Activated effector memory CD4-positive, alpha-beta T cell treated with anti-CD3 and anti-CD28 coated beads, Interleukin-2, amount 50 U/mL, for 16 hours (primary cell): Measurements from ENCODE around the gene ZBTB17.
"Not testable (repeated sequence)": the region's sequence is repeated elsewhere in the genome, so short reads cannot be mapped to it uniquely, and the experiment has no call there.

ENCODE experiments used
- DNase-seq: peaks from one replicate; pipeline ENCODE4 v3.0.0-alpha.2; 2020

Gene ZBTB17

GRCh38 chr1:16011936-16012589 is 36.2 kb upstream of the ZBTB17 start:
- DNase-seq = no peak

- no peak for DNase-seq
Observed at GRCh38 chr1:16010837-16011236, 34.9 kb upstream of the ZBTB17 start.

GRCh38 chr1:16009678-16010077 is 33.8 kb upstream of the ZBTB17 start:
- DNase-seq = no peak

- DNase-seq = peak; percentile 91
Observed at GRCh38 chr1:16009030-16009460, 33.1 kb upstream of the ZBTB17 start.

GRCh38 chr1:16007671-16008341 is 31.9 kb upstream of the ZBTB17 start:
- DNase-seq = no peak

GRCh38 chr1:16006552-16007485 is 30.9 kb upstream of the ZBTB17 start:
- no peak for DNase-seq

GRCh38 chr1:16006010-16006409 is 30.1 kb upstream of the ZBTB17 start:
- no peak for DNase-seq

- no peak for DNase-seq
Observed at GRCh38 chr1:16005597-16005996, 29.7 kb upstream of the ZBTB17 start.

- DNase-seq = not testable (repeated sequence)
Observed at GRCh38 chr1:16001274-16001673, 25.4 kb upstream of the ZBTB17 start.

GRCh38 chr1:15998929-15999328 is 23.0 kb upstream of the ZBTB17 start:
- DNase-seq = no peak

- DNase-seq = no peak
Observed at GRCh38 chr1:15997637-15998280, 21.9 kb upstream of the ZBTB17 start.

GRCh38 chr1:15997076-15997585 is 21.2 kb upstream of the ZBTB17 start:
- DNase-seq = no peak

GRCh38 chr1:15994590-15995351 is 18.9 kb upstream of the ZBTB17 start:
- DNase-seq = peak; percentile 83

- no peak for DNase-seq
Observed at GRCh38 chr1:15994081-15994480, 18.2 kb upstream of the ZBTB17 start.

GRCh38 chr1:15993666-15994065 is 17.8 kb upstream of the ZBTB17 start:
- no peak for DNase-seq

- DNase-seq = no peak
Observed at GRCh38 chr1:15992582-15993500, 16.9 kb upstream of the ZBTB17 start.

- no peak for DNase-seq
Observed at GRCh38 chr1:15992187-15992553, 16.3 kb upstream of the ZBTB17 start.

GRCh38 chr1:15991427-15992186 is 15.7 kb upstream of the ZBTB17 start:
- DNase-seq = no peak

GRCh38 chr1:15989776-15990175 is 13.9 kb upstream of the ZBTB17 start:
- no peak for DNase-seq
